ENCODE results near the gene CXCL13.

DNA sequence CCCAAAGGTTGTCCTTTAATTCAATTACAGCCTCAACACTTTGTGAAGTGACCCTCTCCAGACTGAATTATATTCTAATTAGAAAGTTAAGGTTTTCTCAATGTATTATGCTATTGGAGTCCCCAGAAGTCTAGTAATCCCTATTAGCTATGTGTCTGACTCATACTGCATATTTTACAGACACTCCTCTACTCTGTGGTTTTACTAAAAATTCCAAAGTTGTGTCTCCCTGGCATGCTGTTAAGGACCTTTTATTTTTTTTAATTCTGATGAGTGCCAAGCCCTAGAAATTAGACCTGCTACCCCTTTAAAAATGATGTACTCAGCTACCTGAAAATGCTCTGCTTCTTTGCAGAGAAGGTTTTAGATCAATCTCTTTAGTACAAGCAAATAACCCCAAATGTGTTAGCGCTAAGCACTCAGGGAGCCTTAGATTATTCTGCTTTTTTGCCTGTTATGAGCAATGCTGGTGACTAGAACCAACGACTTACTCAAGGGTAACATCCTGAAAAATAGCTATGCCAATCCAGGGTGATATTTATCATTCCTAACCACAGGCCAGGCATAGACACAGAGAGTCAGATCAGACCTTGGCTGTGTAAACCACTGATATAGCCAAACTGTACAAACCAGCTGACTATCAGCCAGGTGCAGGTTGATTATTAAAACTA lies 26.1 kb upstream of the CXCL13 start:
- TF ChIP-seq EZH2phosphoT487 (IDR thresholded peaks at IDR 0.05; ENCODE audit: insufficient read depth, low read depth) (no peak), EZH2 (IDR thresholded peaks at IDR 0.05; ENCODE audit: insufficient read depth, poor library complexity, severe bottlenecking) (no peak)
